PC-9 (cell line): ENCODE data around the gene GNAO1. TPM values are rescaled to one million over a fixed set of nuclear protein-coding genes. Genes with fewer than 3 reads are reported as not detected.

Experiments used
- BruUV-seq: library from RNA; stranded (reverse); fragments of 400-500 nt; replicated peaks from 2 replicates; lab custom pipeline; 2021; lab: Mats Ljungman, UMichigan
- CTCF ChIA-PET: fragments of 300-600 bp; sonication (Branson Sonifier 250); formaldehyde crosslinking; loops from one replicate; lab custom pipeline; 2022; ENCODE audit warnings: antibody characterized with exemption; lab: Charles Lee
- POLR2A ChIA-PET: fragments of 300-600 bp; sonication (Branson Sonifier 250); formaldehyde crosslinking; loops from one replicate; lab custom pipeline; 2022; ENCODE audit warnings: antibody characterized with exemption; ENCODE audit not compliant: unreplicated experiment; lab: Charles Lee
- DNase-seq, 2 experiments: peaks; one replicate each; pipeline versions ENCODE4 v3.0.0 to v3.0.0-alpha.2; 2015 to 2022; ENCODE audit warnings: mixed read lengths in 1 of 2
- H2AFZ ChIP-seq: fragments of 200-600 bp; sonication (generic); 2 replicates; pipeline ENCODE4 v1.8.1; 2017; ENCODE audit warnings: antibody characterized with exemption
- H3F3A ChIP-seq: fragments of 200-600 bp; sonication (generic); 2 replicates; pipeline ENCODE4 v1.8.1; 2017; ENCODE audit warnings: antibody characterized with exemption, mild to moderate bottlenecking, low read depth; ENCODE audit not compliant: insufficient read depth
- H3K27ac ChIP-seq: fragments of 200-600 bp; sonication (generic); 2 replicates; pipeline ENCODE4 v1.6.1; 2016; ENCODE audit warnings: mixed run types
- H3K27me3 ChIP-seq: fragments of 200-600 bp; sonication (generic); 2 replicates; pipeline ENCODE4 v1.6.1; 2016; ENCODE audit warnings: low read depth, mixed run types; ENCODE audit not compliant: insufficient read depth
- H3K36me3 ChIP-seq: fragments of 200-600 bp; sonication (generic); 2 replicates; pipeline ENCODE4 v1.6.1; 2016; ENCODE audit warnings: low read depth, mixed run types
- H3K4me1 ChIP-seq: fragments of 200-600 bp; sonication (generic); replicated peaks from 2 replicates; pipeline ENCODE4 v1.6.1; 2016; ENCODE audit warnings: mixed run types; ENCODE audit not compliant: insufficient read depth
- H3K4me2 ChIP-seq: fragments of 200-600 bp; sonication (generic); 2 replicates; pipeline ENCODE4 v1.6.1; 2017; ENCODE audit warnings: mixed run types
- H3K4me3 ChIP-seq: fragments of 200-600 bp; sonication (generic); 2 replicates; pipeline ENCODE4 v1.6.1; 2016; ENCODE audit warnings: mixed run types
- H3K79me2 ChIP-seq: fragments of 200-600 bp; sonication (generic); 2 replicates; pipeline ENCODE4 v1.6.1; 2017; ENCODE audit warnings: low read depth, mixed run types
- H3K9me2 ChIP-seq: fragments of 200-600 bp; sonication (generic); 2 replicates; pipeline ENCODE4 v1.8.1; 2017; ENCODE audit warnings: mild to moderate bottlenecking; ENCODE audit not compliant: insufficient read depth
- H3K9me3 ChIP-seq: fragments of 200-600 bp; sonication (generic); 2 replicates; pipeline ENCODE4 v1.8.1; 2016; ENCODE audit warnings: low read depth; ENCODE audit not compliant: insufficient read depth
- H4K20me1 ChIP-seq: fragments of 200-600 bp; sonication (generic); 2 replicates; pipeline ENCODE4 v1.8.1; 2017; ENCODE audit not compliant: insufficient read depth
- EZH2 ChIP-seq: fragments of 200-600 bp; sonication (generic); IDR thresholded peaks from 2 replicates; pipeline ENCODE4 v1.8.0; 2017; ENCODE audit warnings: antibody characterized with exemption, low read depth
- intact Hi-C: fragments of 100-400 bp; cut with micrococcal nuclease; formaldehyde crosslinking; loops from one replicate; pipeline ENCODE4 v1.10.0; 2022; ENCODE audit not compliant: unreplicated experiment
- total RNA-seq: library from RNA; stranded (reverse); gene quantifications from 2 replicates; pipeline ENCODE4 v1.2.3, GENCODE V29; 2021
- TF ChIP-seq, protein P1 (sequence below): fragments of 200-600 bp; sonication (generic); conservative IDR thresholded peaks from 2 replicates; pipeline ENCODE4 v1.6.1; 2017; ENCODE audit warnings: mixed run types, antibody characterized with exemption, mild to moderate bottlenecking, moderate library complexity

The GNAO1 gene
- total RNA-seq, 1 experiment from 2014 or later = 2.8 TPM

DNA sequence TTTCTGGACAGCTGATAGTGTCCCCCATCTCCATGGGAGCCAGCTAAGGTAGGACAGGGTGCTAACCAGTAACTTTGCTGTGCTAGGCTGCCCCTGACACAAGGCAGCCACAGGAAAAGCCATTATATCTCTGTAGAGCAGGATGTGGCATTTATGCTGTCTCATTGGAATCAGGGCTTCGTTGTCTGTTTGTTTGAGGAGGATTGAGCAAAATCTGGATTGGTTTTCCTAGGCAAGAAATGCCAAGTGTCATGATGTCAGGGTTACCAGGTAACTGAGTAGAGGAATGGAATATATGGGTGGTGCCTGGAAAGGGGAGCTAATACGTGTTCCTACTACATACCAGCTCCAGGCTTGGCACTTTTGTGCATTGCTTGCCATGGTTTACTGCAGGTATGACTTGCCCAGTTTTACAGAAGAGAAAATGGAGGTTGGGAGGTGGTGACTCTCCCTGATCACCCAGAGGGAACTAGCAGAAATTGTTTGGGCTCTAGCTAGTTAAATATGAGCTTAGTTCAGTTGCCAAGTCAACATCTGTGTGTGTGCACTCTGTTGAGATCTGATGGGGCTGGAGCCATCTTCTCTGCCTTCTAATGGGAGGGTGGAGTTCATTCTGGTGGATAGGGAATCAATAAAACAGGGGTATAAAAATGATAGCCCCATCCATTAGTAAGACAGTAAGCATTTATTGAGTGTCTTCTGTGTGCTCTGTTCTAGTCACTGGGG is 33.9 kb downstream of the GNAO1 start:
- no peak overlapping the region for H3K4me3 ChIP-seq
- H3K79me2 ChIP-seq = no peaks in the 10 kb centered on the region
- no peak overlapping the region for H2AFZ ChIP-seq
- no peaks in the 10 kb centered on the region; the same call in 1 of the 2 replicates for H4K20me1 ChIP-seq
- no peaks in the 10 kb centered on the region for H3K4me1 ChIP-seq
- no TSS peak for BruUV-seq
- no peaks in the 10 kb centered on the region for H3F3A ChIP-seq
- H3K27me3 ChIP-seq = no peaks in the 10 kb centered on the region
- no peaks in the 10 kb centered on the region for H3K9me3 ChIP-seq
- no peak overlapping the region for H3K27ac ChIP-seq
- no peaks in the 10 kb centered on the region for H3K36me3 ChIP-seq
- no peaks in the 10 kb centered on the region for H3K9me2 ChIP-seq
- ChIA-PET POLR2A (no interaction called here), CTCF (no interaction called here)
- intact Hi-C loops = no loop called here
- DNase-seq = no peak
- no peak overlapping the region for H3K4me2 ChIP-seq
- no peak for TF ChIP-seq EZH2
- TF ChIP-seq, protein P1, sequence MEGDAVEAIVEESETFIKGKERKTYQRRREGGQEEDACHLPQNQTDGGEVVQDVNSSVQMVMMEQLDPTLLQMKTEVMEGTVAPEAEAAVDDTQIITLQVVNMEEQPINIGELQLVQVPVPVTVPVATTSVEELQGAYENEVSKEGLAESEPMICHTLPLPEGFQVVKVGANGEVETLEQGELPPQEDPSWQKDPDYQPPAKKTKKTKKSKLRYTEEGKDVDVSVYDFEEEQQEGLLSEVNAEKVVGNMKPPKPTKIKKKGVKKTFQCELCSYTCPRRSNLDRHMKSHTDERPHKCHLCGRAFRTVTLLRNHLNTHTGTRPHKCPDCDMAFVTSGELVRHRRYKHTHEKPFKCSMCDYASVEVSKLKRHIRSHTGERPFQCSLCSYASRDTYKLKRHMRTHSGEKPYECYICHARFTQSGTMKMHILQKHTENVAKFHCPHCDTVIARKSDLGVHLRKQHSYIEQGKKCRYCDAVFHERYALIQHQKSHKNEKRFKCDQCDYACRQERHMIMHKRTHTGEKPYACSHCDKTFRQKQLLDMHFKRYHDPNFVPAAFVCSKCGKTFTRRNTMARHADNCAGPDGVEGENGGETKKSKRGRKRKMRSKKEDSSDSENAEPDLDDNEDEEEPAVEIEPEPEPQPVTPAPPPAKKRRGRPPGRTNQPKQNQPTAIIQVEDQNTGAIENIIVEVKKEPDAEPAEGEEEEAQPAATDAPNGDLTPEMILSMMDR = no peak

DNA sequence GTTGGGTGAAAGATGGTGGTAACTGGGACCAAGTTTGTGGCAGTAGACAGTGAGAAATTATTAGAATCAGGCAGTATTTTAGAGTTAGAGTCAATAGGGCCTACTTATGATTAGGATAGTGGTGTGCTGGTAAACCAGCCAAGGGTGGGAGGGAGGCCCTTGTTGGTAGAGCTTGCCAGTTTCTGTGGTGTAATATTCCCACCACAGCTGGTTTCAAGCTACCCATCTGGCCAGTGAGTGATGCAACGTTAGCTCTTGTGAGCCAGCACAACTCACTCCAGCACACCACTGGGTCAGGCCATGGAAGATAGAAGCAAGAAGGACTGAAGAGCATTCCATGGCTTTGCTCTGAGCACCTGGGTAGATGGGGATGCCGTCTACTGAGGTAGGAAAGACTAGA is 34.9 kb downstream of the GNAO1 start:
- Histone ChIP-seq H3K27ac (no peak overlapping the region), H3K9me2 (no peaks in the 10 kb centered on the region), H3F3A (no peaks in the 10 kb centered on the region), H3K27me3 (no peaks in the 10 kb centered on the region), H3K4me1 (no peaks in the 10 kb centered on the region), H3K9me3 (no peaks in the 10 kb centered on the region), H3K36me3 (no peaks in the 10 kb centered on the region), H2AFZ (no peak overlapping the region), H3K79me2 (no peaks in the 10 kb centered on the region), H3K4me3 (no peak overlapping the region), H4K20me1 (no peaks in the 10 kb centered on the region), H3K4me2 (no peak overlapping the region)
- ChIA-PET POLR2A (no interaction called here), CTCF (no interaction called here)
- intact Hi-C loops = no loop called here
- DNase-seq = no peak
- no TSS peak for BruUV-seq
- TF ChIP-seq EZH2 = no peak
- TF ChIP-seq, protein P1 = no peak

DNA sequence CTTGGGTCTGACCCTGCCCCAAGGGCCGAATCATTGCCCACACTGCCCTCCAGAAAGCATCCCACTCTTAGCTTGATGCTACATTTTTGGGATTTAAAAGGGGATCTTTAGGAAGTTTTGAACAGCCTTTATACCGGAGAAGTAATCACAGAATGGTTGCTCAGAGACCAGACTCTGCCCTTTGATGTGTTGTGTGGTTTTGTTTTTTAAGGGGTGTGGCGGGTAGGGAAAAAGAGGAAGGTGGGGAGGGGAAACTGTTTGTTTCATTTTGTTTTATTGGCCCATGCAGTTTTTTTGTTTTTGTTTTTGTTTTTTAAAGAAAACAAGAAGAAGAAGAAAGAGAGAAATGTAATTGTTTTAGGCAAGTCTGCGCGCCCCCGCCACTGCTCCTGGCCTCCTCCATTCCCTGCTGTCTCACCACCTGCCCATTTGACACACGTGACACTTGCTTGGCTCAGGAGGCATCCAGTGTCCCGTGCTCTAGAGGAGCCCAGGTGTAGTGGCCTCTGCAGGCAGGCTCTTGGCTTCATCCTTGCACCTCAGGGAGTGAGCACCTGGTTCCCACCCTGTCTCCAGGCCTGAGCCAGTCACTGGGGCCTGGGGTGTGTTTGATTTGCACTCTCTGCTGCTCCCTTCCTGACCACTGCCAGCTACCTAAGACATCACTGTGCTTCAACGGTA is 35.7 kb downstream of the GNAO1 start:
- intact Hi-C loops = no loop called here

More for the DNA sequence above, 35.7 kb downstream of the GNAO1 start:
- no peaks in the 10 kb centered on the region for H3K9me2 ChIP-seq
- no peaks in the 10 kb centered on the region for H3K79me2 ChIP-seq
- no peak overlapping the region for H2AFZ ChIP-seq
- no peaks in the 10 kb centered on the region for H3K9me3 ChIP-seq
- CTCF ChIA-PET = no interaction called here
- no peak for DNase-seq
- H3K4me2 ChIP-seq = no peak overlapping the region
- BruUV-seq = no TSS peak
- H4K20me1 ChIP-seq = no peaks in the 10 kb centered on the region
- no peaks in the 10 kb centered on the region for H3K4me1 ChIP-seq
- H3K27ac ChIP-seq = no peak overlapping the region
- POLR2A ChIA-PET = no interaction called here
- no peaks in the 10 kb centered on the region for H3F3A ChIP-seq
- no peak overlapping the region for H3K4me3 ChIP-seq
- no peaks in the 10 kb centered on the region for H3K27me3 ChIP-seq
- TF ChIP-seq EZH2 = no peak
- TF ChIP-seq, protein P1 = no peak
- no peaks in the 10 kb centered on the region for H3K36me3 ChIP-seq
